ENCODE results near the gene DAB2IP.

GRCh38 chr9:121750715-121751623 lies 99.5 kb downstream of the DAB2IP start:
- TF ChIP-seq, protein P1, sequence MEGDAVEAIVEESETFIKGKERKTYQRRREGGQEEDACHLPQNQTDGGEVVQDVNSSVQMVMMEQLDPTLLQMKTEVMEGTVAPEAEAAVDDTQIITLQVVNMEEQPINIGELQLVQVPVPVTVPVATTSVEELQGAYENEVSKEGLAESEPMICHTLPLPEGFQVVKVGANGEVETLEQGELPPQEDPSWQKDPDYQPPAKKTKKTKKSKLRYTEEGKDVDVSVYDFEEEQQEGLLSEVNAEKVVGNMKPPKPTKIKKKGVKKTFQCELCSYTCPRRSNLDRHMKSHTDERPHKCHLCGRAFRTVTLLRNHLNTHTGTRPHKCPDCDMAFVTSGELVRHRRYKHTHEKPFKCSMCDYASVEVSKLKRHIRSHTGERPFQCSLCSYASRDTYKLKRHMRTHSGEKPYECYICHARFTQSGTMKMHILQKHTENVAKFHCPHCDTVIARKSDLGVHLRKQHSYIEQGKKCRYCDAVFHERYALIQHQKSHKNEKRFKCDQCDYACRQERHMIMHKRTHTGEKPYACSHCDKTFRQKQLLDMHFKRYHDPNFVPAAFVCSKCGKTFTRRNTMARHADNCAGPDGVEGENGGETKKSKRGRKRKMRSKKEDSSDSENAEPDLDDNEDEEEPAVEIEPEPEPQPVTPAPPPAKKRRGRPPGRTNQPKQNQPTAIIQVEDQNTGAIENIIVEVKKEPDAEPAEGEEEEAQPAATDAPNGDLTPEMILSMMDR (IDR thresholded peaks at IDR 0.05; ENCODE audit: insufficient read depth, low read depth, low read length): no peak
- TF ChIP-seq EZH2 (IDR thresholded peaks at IDR 0.05; ENCODE audit: insufficient read depth, low read length): no peak
